Glomerular endothelial cell (primary cell): ENCODE measurements around the gene CALU. TPM values are rescaled to one million over a fixed set of nuclear protein-coding genes. Genes with fewer than 3 reads are reported as not detected.

Experiments
- DNase-seq: peaks from one replicate; pipeline ENCODE4 v3.0.0-alpha.2; 2011; ENCODE audit warnings: low read depth, low spot score; ENCODE audit errors: extremely low read depth
- total RNA-seq: library from RNA; depleted of rRNA; stranded (reverse); fragments of >200 nt; gene quantifications from 2 replicates; pipeline ENCODE4 v1.2.3, GENCODE V29; 2015

Gene CALU
- total RNA-seq = 339 and 416 TPM in 2 replicates

DNA sequence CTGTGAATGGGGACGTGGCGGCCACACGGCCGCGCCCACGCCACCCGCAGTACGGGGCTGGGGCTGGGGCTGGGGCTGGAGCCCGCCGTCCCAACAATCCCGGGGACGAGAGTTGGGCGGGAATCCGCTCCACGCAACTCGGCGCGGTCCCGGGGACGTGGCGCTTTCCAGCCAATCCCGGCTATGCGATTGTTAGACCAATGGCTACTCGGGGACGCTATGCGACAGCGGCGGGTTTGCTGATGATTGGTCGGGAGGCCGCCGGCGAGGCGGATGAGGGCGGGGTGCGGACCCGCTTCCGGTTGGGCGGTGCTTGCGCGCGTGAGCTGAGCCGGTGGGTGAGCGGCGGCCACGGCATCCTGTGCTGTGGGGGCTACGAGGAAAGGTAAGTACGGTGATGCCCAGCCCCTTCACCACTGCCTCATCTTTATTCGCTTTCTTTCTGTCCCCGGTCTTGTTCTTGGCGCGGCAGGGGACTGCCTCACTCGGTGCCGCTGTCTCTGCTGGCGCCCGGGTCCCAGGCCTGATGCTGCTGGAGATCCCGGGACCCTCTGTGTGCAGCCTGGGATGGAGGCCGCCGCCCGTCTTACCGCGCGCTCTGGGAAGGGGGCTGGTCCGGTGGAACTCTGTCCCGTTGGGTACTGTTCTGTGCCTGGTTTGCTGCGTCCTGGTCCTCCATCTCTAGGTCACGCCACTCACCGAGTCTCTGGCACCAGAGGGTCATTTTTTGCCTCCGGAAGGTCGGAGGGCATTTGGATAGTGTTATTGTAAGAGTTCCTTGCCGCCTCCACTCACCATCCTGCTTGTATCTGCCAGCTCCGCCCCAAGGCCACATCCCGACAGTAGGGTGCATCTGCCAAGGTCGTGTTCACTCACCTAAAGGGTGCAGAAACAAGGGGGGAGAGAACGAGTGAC, at the start of gene CALU:
TSS of gene CALU (plus strand) at position 312 of the 915 bp plus-strand sequence. CDS start 9,225 bp downstream, outside the sequence.
- DNase-seq = peak; percentile 66

GRCh38 chr7:128691227-128691626, 47.9 kb upstream of the CALU start:
- DNase-seq = no peak

- no peak for DNase-seq
Measured at GRCh38 chr7:128692623-128693270, 46.4 kb upstream of the CALU start.

DNA sequence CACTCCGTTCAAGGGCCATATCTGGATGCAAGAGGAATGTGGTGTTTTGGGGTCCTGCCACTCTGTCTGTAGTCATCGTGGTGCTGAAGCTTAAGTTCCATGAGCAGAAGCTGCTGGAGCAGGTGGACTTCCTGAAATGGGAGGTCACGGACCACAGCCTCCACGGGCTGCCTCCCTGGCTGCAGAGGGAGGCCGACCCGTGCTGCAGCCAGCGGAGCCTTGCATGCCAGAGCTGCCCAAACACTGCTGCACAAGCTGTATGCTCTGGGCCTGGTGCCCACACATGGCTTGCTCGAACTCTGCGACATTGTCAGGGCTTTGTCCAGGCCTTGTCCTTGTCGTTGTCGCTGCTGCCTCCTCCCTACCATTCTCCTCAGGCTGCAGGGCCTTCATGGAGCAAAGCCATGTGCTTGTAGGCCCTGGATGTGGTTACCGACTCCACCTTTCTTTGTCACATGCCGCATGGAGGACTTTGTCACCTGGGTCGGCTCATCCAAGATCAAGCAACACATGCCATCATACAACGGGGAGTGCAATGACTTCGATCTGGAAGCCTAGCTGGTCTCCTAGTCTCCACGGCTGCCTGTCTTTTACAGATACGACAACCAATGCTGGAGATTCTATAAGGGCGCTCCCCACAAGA, 45.7 kb upstream of the CALU start:
- DNase-seq = no peak

DNA sequence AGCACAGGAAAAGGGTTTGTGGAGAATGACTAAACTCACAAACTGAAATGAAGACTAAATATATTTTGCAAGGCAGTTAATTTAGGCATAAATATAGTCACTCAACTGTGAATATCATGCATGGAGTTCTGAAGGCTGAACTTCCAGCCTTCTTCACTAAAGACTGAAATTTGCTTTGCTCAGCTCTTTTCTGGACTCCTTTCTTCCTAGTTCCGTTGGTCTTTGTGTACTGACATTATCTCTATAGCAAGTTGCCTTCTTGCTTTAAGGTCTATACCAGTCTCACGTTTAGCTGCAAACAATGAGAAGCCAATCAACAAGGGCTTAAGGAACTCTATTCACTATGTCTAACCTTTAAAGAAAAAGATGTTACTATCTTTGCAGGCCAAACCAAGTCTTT, 44.4 kb upstream of the CALU start:
- no peak for DNase-seq

DNA sequence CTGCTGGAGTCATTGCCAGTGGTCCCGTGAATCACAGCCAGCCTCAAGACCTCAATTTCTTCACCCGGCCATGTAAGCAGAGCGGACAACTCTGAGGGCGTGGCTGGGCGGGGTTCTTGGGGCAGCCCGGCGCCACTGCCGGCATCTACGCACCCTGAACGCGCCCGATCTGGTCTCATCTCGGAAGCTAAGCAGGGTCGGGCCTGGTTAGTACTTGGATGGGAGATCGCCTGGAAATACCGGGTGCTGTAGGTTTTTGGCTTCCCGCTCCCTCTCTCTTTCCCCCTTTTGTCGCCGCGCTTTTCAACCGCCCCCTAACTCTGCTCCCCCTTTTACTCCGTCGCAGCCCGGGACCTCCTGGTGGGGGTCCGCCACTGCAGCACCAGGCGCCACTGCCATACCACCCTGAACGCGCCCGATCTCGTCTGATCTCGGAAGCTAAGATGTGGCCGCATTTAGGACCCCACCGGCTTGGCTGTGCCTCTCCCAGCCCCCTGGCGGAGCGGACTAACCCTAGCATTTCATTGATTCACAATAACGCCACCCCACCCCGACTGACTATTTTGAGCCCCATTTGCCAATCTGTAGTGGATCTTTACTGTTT, 41.8 kb upstream of the CALU start:
- no peak for DNase-seq

GRCh38 chr7:128699196-128699712, 39.9 kb upstream of the CALU start:
- no peak for DNase-seq

GRCh38 chr7:128699895-128700294, 39.3 kb upstream of the CALU start:
- no peak for DNase-seq

DNA sequence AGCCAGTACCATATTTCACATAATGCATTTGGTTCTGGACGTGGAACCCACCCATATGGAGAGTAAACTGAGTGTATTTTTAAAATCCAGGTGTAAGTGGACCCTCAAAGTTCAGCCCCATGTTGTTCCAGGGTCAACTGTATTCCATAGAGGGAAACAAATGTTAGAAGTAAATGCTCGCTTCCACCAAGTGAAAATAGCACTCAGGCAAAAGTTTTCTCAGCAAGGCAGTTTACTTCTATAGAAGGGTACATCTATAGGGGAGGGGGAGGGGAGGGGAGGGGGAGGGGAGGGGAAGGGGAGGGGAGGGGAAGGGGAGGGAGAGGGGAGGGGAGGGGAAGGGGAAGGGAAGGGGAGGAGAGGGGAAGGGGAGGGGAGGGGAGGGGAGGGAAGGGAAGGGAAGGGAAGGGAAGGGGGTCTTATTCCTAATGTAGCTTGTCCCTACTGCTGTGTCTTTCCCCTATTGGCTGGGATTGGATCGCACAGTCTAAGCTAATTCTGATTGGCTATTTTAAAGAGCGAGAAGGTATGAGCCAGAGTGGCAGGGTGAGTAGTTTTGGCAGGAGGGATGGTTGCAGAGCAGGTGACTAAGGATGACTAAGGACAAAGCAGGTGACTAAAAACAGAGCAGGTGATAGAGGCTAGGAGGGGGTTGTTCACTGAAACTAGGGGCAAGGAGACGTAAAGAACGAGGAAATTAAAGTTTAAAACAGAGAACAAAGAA, 37.9 kb upstream of the CALU start:
- DNase-seq = no peak

DNA sequence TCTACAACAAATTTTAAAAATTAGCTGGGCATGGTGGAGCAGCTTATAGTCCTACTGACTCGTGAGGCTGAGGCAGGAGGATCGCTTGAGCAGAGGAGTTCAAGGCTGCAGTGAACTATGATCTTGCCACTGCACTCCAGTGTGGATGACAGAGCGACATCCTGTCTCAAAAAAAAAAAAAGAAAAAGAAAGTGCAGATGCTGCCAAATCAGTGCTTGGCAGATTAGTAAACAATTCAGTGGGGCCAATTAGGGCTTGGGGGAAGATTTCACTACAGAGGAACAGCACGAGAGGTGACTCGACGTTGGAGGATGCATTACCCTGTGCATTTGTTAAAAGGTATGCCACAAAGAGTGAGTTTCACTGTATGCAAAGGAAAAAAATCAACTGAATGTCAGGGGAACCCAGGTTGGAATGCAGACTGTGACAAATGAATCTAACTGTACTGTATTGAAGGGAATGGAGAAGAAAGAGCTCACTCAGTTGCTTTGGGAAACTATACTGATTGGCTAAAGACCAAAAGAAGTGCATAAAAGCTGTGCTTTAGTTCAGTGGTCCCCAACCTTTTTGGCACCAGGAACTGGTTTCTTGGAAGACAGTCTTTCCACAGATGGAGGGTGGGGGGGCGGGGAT, 35.4 kb upstream of the CALU start:
- no peak for DNase-seq

DNA sequence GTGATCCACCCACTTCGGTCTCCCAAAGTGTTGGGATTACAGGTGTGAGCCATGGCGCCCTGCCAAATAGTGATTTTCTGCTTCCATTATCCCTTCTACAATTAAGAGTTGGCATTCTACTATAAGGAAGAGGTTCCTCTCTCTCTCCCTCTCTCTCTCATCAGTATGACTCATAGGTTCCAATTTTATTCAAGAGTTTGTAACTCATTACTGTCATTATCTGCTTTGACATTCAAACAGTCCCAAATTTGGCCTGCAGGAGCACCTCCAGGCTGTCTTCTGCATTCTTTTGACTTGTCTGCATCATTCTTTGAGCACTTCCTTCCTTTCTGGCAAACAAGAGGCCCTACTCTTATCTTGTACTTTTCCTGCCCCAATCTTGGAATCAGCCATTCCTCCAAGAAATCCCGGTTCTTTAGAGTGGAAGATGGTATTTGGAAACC, 33.2 kb upstream of the CALU start:
- peak; percentile 10 for DNase-seq

DNA sequence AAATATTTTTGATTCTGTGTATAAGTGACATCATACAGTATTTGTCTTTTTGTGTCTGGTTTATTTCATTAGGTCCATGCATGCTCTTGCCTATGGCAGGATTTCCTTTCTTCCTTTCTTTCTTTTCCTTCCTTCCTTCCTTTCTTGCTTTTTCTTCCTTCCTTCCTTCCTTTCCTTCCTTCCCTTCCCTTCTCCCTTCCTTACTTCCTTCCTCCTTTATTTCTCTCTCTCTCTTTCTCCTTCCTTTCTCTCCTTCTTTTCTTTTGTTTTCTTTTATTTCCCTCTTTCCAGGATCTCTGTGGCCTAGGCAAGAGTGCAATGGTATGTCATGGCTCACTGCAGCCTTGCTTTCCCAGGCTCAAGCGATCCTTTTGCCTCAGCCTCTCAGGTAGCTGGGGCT, 31.4 kb upstream of the CALU start:
- no peak for DNase-seq

- DNase-seq = no peak
Measured at GRCh38 chr7:128708235-128708634, 30.9 kb upstream of the CALU start.

- DNase-seq = no peak
Measured at GRCh38 chr7:128708824-128709223, 30.3 kb upstream of the CALU start.

GRCh38 chr7:128710481-128710880, 28.7 kb upstream of the CALU start:
- DNase-seq = no peak

- DNase-seq = no peak
Measured at GRCh38 chr7:128713794-128714193, 25.4 kb upstream of the CALU start.

DNA sequence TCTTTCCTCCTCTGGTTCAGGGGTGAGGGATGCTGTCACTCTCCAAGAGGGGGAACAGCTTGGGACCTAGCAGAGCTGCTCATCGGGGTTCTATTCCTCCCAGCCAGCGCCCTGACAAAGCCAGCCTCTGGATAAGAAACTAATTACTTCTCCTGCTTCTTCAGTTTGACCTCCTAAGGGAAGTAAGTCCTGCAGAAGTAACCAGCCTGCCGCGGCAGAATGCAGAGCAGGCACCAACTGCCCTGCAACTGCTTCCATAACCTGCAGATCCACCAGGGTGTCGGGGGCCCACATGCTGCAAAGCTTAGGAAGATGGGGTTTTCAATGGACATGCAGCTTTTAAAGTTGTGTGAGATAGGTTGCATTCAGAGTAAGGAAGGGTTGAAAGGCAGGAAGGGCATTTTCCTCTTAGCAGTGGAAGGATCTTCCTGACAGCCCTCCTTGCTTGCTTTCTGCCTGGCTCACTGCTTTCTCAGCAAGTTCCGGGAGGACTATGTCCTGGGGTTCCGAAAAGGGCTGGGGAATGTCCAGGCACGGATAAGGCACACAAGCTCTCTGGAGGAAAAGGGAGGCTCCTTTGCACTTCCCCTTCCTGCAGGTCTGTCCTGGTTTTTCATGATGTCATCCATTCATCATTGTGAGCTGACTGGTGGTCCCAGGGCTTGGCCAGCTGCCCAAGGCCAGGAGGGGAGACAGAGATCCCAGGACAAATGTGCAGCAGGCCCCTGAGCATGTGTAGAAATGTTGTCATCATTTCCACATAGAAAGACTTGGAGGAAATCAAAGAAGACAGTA, 24.3 kb upstream of the CALU start:
- DNase-seq = no peak

DNA sequence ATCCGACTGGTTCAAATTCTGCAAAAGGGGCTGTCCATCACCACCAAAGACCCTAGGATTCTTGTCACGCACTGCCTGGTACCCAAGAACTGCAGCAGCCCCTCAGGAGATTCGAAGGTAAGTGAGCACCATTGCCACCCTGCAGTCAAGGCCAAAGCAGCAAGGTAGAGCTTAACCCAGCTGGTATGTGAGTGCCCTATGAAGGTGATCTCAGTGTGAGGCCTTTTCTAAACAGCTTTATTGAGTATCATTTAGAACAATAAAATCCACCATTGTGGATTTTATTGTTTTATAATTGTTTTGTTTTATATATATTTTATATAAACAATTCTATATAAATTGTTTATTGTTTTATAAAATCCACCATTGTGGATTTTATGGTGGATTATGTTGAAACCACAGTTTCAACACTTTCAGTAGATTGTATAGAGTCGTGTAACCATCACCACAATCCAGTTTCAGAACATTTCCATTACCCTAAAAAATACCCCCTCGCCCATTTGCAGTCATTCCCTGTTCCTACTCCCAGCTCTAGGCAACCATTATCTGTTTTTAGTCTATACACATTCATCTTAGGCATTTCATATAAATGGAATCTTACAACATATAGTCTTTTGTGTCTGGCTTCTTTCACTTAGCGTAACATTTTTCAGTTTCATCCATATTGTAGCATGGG, 20.1 kb upstream of the CALU start:
- DNase-seq = no peak
